Measurements from ENCODE around the gene SERPINF2. TPM values are rescaled to one million over a fixed set of nuclear protein-coding genes. Genes with fewer than 3 reads are reported as not detected.

Gene SERPINF2
- 3.8 to 4.6 TPM (median 4.2 TPM) in 5 replicates for total RNA-seq (2022; extraction: Qiagen RNA extraction)

GRCh38 chr17:1742371-1743087 is at the start of gene SERPINF2:
SERPINF2 (plus strand) TSS chr17:1742871; CDS start chr17:1744996, 2,125 bp downstream.

GRCh38 chr17:1709971-1710806 is 32.5 kb upstream of the SERPINF2 start, which contains the start of gene TLCD2:
TLCD2 (minus strand) TSS chr17:1710377; CDS start chr17:1710242, 135 bp downstream.

GRCh38 chr17:1724351-1724868 is 18.3 kb upstream of the SERPINF2 start, which contains the start of gene WDR81:
WDR81 (plus strand) TSS chr17:1724704; CDS start chr17:1724960, 256 bp downstream.

Other genes starting within 250 kb of the SERPINF2 start
- 24.1 to 28.0 TPM (median 26.6 TPM) in 5 replicates for gene INPP5K, start 226.3 kb upstream of the SERPINF2 start, total RNA-seq (2022; extraction: Qiagen RNA extraction)
- gene PITPNA, start 180.1 kb upstream of the SERPINF2 start, total RNA-seq (2022; extraction: Qiagen RNA extraction): 68.4 to 80.3 TPM (median 74.6 TPM) in 5 replicates
- gene SLC43A2, start 114.0 kb upstream of the SERPINF2 start, total RNA-seq (2022; extraction: Qiagen RNA extraction): 4.1 to 6.5 TPM (median 5.4 TPM) in 5 replicates
- 0.14 to 0.29 TPM (median 0.21 TPM) in 5 replicates for gene SCARF1, start 97.1 kb upstream of the SERPINF2 start, total RNA-seq (2022; extraction: Qiagen RNA extraction)
- gene RILP, start 93.0 kb upstream of the SERPINF2 start, total RNA-seq (2022; extraction: Qiagen RNA extraction): 12.3 to 16.3 TPM (median 15.4 TPM) in 5 replicates
- 255 to 267 TPM (median 262 TPM) in 5 replicates for gene PRPF8, start 58.0 kb upstream of the SERPINF2 start, total RNA-seq (2022; extraction: Qiagen RNA extraction)
- 1.5 to 2.8 TPM (median 2.2 TPM) in 5 replicates for gene TLCD2, start 32.5 kb upstream of the SERPINF2 start, total RNA-seq (2022; extraction: Qiagen RNA extraction)
- gene WDR81, start 18.2 kb upstream of the SERPINF2 start, total RNA-seq (2022; extraction: Qiagen RNA extraction): 20.2 to 32.5 TPM (median 29.9 TPM) in 5 replicates
- 1.5 to 2.7 TPM (median 2.5 TPM) in 5 replicates for gene SERPINF1, start 19.2 kb downstream of the SERPINF2 start, total RNA-seq (2022; extraction: Qiagen RNA extraction)
- gene SMYD4, start 87.0 kb downstream of the SERPINF2 start, total RNA-seq (2022; extraction: Qiagen RNA extraction): 7.8 to 10.3 TPM (median 9.8 TPM) in 5 replicates
- gene RPA1, start 87.1 kb downstream of the SERPINF2 start, total RNA-seq (2022; extraction: Qiagen RNA extraction): 60.0 to 82.3 TPM (median 70.3 TPM) in 5 replicates

Data from A549 treated with dexamethasone at 1 μM for 4 hours (cell line).